HG03432 (cell line): ENCODE measurements around the gene SDCCAG8.

Source experiments
- ATAC-seq: cut with Tn5 transposase; IDR thresholded peaks from one replicate; pipeline ENCODE4 v1.9.1; 2021; ENCODE audit warnings: mild to moderate bottlenecking, moderate library complexity; ENCODE audit not compliant: unreplicated experiment

Gene SDCCAG8

DNA sequence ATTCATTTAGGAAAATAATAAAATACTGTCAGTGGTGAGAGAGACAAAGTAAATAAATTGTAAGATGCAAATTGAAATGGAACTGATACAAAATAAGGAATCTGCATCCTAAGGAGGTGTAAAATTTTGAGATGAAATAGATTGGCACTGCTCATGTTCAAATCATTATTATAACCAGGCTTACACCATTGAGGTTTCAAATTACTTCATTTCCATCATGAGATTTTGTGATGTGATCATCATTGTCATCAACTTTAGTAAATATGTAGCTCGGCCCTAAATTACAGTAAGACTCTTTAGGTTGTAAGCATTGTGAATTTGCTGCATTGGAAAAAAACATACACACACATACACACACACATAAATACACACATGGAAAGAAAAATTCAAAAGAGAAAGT is 123.4 kb downstream of the SDCCAG8 start:
- ATAC-seq, result no peak

DNA sequence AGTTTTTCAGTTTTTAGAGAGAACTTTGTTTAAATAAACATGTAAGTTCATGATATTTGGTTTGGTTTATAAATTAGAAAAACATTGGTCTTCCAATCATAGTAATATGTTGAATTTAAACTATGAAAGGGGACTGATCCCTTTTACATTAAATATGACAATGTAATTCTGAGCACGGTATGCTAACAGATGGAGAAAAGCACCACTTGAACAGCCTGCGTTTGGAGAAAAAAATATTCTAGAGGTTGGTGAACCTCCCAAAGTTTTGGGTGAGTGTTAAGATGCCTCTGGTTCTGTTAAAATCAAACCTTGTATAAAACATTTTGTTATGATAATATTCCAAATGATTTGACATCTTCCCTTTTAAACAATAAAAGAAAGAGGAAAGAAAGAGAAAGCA is 123.9 kb downstream of the SDCCAG8 start:
- ATAC-seq, result no peak

DNA sequence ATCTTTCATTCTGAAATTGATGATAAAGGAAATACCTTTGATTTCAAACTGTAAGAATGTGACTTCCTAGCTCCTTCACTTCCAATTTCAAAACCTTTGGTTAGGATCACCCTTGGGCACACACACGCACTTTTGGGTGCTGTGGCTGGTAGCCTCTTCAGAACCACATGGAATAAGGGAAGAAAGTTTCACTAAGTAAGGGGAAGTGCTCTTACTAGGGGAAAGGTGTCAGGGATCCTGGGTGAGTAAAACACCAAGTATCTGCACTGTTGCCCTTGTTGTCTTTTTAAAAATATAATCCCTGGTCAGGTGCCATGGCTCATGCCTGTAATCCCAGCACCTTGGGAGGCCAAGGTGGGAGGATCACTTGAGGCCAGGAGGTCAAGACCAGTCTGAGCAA is 132.4 kb downstream of the SDCCAG8 start:
- no peak for ATAC-seq

DNA sequence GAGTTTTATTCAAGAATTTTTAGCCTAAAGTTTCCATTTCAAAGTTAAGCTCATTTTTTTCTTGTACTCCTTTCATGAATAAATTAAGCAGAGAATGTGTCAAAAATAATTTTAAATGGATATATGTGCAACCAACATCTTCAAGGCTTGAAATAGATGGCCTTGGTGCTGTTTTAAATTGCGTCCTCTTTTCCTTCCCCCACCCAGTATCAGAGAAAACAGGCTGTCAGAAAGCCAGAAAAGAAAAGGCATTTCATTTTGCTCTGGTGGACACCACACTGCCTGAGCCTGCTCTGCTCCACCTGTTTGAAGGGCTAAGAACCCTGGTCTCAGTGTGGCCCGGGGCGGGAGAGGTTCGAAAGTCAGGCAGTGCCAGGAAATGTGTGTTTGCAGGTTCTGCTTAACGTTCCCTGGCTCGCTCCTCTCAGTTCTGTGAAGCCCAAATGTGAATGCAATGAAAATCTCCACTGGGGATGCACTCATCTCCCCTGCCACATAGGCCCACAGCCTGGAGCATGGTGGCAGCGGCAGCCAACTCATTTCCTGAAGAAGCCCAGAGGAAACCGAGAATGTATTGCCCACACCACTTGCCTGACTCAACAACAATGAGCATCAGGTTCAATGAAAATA is 134.4 kb downstream of the SDCCAG8 start:
- ATAC-seq, result no peak

DNA sequence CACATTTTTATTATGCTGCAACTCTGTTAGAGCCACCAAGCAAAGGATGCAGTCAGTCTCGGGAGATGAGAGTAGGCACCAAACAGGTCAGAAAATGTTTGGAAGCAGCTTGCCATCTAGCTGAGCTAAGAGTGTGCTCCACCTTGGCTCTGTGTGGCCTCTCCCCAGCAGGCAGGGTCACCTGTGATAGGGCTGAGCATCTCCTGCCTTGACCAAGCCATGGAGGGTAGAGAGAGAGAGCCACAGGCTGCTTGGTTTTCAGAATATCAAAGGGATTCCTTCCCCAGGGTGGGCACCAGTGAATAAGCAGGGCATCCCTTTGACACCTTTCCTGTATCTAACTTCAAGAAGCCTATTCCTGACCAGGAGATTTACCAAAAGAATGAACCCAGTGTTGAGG is 135.5 kb downstream of the SDCCAG8 start:
- ATAC-seq, result no peak

DNA sequence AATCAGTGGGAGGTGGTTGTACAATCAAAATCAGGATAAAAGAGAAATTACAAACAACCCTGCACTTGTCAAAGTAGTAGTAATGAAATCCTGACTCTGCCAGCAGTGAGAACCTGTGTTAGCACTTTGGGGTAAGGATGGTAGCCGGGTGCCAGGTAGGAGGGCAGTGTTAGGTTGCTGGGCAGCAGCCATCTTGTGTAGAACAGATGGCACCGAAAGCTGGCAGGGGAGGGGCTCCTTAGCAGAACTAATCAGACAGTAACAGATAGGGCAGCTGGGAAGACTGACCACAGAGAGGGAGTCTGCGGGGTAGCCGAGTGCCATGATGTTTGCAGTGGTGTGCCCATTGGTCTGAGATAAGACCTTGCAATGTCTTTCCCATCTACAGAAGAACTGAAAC is 137.3 kb downstream of the SDCCAG8 start:
- ATAC-seq, result no peak

DNA sequence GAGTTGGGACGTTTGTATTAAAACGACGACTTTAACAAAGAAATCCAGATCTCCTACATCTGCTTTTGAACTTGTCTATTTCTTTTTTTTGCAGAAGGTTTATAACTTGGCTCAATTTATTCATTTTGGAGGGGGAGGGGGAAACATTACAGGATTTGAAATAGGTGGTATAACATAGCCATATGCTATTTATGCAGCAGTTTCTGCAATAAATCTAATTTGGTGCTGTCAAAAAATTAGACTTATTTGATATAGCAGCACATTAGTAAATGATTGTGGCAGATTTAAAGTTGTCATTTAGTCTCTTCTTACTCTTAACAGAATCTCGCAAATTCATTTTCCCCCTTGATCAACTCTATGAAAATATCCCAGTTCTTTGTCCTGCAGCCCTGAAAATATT is 138.2 kb downstream of the SDCCAG8 start:
- ATAC-seq, result no peak

DNA sequence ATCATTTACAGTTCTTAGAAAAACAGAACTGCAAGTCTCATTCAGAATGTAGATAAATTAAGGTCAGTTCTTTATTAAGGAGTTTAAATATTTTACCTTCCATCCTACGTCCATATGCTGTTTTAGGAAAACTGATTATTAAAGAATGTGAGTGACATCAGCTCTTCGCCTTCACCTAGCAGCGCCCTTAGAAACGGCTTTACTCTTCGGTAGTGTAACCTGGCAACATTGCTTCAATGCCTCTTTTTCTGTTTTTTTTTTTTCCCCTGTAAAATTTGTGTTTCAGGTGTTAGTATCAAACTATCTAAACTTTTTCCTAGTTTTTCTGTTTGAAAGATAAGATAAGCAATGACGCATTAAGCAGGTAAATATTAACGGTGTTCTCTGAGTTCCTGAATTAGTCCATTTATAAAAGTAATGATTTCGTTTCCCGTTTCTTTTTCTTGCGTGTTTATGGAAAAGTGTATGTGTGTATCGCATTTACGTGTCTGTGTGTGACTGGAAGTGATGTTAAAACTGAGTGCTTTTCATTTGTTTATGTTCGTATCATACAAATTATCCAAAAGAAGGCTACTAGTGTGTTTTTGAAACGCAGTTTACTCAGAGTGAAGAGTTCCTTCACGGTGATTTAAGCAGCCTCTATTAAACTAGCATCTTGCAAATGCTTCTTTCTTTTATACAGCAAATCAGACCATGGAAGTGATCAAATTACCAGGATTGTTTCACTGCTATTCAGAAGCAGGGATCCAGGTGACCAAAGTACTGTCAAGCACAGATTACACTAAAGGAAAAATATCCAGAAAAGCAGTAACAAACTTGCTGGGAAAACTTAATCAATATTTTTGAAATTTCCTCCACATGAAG is 139.0 kb downstream of the SDCCAG8 start:
- ATAC-seq, result no peak

DNA sequence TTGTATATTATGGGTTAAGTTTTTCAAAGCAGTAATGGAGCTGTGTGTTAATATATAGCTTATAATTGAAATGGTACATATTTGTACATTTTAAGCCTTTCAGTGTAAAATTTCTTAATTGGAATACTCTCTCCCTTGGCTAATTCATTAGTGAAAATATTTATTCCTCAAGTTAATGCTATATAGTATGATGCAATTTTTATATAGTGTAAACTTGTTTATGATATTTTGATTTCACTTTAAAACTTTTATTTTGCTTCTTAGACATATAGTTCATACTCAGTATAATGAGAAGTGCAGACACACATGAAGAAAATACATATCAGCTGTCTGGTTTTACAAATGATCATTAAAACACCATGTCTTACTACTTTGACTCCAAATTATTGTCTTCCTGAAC is 140.6 kb downstream of the SDCCAG8 start:
- ATAC-seq, result no peak

DNA sequence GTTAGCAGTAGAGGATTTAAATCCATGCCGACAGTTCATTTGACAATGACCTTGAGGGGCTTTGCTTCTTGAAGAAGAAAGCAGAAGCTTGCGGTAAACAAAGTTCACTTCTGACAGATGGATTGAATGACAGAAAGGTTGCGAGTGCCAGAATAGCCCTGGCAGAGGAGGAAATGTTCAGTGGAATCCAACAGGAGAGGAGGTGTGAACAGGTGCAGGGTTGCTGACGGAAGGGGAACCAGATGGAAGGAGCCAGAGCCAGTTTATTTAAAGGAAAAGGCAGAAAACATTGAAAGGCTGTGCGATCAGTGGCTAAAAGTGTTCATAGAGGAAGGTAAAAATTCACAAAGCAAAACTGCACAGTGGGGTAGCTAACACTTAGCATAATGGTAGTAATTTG is 141.0 kb downstream of the SDCCAG8 start:
- ATAC-seq, result no peak

DNA sequence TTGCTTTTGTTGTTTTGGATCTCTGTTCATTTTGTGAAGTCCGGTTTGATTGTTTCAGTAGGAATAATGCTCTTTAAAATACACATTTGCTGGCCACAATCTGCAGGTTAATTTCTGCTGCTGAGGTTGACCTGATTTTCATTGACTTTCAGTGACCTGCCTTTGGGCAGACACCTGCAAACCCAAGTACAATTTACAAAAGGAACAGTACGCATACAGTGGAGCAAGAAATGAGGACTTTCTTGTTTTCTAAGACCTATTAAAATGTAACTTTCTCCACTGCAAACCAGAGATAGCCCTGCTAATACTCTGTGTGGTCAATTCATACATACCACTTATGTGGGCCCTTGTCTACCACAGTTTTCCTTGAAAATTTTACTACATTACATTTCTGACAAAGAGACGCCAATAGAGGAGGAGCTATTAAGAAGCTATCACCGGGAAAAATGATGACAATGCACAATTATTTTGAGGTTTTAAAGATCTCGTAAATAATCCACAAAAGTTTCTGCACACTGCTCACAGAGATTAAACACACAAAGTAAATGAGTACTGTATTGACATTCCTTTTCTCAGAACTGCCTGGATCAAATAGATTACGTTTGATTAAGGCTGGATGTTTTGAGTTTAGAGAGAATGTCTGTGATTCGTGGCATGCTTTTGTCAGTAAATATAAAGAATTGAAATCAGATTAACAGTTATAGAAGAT is 141.9 kb downstream of the SDCCAG8 start:
- ATAC-seq, result no peak

DNA sequence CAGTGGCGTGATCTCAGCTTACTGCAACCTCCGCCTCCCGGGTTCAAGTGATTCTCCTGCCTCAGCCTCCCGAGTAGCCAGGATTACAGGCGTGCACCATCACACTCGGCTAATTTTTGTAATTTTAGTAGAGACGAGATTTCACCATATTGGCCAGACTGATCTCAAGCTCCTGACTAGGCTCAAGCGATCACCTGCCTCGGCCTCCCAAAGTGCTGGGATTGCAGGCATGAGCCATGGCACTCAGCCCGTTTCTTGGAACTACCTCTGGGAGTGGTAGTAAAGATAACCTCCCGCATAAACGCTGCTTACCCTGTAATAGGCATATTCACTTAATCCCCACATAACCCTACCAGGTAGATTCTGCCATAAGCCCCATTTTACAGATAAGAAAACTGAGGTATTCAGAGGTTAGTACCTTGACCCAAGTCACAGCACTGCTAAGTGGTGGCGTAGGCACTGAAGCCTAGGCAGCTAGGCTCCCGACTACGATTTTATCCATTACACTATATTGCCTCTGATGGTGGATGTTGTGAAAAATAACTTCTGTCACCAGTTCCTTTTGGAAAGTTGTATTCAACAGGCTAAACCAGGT is 143.8 kb downstream of the SDCCAG8 start:
- no peak for ATAC-seq

DNA sequence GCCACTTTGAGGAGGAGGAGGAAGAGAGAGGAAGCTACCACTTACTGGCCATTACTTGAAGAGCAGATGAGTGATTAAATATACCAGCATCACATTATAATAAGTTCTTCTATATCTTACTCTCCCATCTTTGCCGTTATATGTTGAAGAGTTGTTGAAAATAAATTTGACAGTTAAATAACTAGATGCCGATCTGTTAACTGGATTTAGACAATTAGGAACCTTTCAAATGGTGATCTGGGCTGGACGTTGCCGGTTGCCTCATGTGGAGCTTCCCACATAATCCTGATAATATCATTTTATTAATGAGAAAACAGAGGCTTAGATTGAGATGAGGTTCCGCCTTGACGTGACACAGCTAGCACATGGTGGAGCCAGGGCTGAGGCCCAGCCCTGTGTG is 147.0 kb downstream of the SDCCAG8 start:
- ATAC-seq, result no peak

DNA sequence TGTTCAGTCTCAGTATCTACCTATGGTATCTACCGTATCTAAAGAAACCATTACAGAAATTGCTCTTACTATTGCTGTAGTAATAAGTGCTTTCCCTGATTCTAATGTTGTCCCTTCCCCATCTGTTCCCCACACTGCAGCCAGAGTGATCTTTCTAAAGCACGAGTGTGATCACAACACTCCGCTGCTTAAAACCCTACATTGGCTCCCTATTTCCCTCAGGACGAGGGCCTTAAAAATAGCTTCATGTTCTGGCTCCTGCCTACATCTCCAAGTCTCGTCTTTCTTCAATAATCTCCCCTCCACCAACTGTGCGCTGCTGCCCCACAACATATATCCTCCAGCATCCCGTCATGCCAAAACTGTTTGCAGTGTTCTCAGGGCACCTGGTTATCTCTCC is 150.6 kb downstream of the SDCCAG8 start:
- ATAC-seq, result no peak

DNA sequence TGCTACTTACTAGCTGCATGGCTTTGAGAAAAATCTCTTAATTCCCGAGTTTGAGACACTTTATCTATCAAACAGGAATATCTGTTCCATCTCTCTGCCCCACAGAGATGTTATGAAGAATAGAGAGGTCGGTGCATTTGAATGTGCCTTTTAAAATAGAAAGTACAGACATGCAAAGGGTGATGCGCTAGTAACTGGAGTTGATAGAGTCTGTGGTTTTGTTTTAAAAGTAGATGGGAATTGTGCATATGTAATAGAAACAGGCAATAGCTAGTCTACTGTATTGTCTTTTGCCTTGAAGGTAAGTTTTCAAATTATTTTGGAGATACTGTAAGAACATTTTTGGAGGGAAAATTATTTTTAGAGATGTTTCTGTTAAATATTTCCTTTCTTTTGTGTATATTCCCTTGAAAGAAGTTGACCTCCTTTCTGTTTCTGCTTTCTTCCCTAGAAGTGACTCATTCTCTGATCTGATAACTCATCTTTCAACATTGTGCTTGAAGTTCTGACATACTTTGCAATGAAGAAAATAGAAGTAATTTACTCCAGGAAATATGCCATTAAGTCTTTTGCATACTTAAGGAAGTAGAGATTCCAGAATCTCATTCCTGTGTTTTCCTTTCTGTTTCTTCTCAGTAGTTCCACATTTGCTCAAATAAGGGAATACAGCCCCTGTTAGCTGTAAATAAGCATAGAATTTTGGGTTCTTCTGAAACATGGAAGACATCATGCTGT is 151.6 kb downstream of the SDCCAG8 start:
- peak; percentile 55 for ATAC-seq

DNA sequence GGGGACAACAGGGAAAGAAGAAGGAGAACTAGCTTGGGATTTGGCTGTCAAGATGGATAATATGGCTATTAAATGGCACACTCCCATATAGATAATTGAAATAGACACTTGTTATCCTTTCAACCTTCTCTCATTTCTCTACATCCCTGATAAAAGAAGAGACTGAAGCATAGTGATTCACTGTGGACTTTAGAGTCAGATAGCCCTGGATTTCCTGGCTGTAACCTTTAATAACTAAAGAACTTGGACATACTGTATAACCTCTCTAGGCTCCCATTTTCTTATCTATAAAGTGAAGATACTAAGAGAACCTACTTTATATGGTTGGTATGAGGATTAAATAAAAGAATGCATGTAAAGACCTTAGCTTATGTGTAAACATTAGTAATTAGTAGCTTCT is 152.6 kb downstream of the SDCCAG8 start:
- no peak for ATAC-seq

DNA sequence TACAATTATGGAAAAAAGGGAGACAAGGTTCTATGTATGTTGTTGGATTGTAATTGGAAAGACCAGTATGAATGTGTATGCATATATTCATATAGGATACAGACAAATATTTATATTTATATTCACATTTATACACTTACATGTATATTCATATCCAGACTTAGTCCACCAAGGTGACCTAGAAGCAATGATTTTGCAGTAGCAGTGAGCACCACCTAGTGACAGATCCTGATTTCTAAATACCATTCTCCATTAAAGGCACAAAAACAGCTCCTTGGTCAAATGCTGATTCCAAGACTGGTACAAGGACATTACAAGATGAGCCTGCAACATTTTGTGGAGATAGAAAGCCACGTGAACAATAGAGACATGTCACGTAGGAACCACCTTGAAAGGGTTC is 153.4 kb downstream of the SDCCAG8 start:
- ATAC-seq, result no peak

DNA sequence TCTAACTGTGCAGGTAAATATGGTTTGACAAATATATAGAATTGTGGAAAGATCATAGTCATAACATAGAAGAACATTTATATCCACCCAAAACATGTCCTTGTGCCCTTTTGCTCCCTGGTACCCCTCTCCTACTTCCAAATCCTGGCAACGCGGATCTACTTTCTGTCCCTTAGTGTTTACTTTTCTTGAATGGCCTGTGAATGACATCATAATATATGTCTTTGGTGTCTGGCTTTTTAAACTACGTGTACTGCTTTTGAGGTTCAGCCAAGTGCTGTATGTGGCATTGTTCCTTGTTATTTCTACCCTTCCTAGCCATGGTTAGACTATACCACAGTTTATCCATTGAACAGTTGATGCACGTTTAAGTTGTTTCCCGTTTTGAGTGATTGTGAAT is 155.6 kb downstream of the SDCCAG8 start:
- no peak for ATAC-seq

DNA sequence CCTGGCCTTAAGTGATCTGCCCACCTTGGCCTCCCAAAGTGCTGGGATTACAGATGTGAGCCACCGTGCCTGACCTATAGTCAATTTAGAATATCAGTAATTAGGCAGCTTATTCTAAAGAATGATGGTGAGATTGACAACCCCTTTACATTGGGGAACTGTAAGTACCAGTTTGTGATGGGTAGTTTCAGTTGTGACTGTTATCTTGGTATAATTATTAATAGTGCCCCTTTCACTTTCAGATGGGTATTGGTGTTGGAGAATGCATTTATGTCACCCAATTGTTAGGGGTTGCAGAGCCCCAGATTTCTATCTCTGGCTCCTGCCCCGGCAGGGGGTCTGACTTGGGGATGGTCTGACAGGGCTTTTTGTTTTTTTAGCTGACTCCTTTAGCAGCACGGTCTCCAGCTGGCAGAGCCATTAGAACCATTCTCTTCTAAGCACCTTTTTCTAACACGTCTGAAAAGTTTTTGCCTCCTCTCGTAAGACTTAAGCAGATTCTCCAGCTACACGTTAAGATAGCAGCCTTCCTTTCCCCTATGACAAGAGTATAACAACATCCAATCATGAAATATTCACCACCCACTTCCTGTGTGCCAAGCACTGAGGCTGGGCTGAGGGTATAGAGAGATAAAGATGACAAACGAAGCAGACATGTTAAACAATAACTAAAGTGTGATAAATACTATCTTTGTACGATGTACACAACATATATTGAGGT is 157.8 kb downstream of the SDCCAG8 start:
- peak; percentile 73 for ATAC-seq

DNA sequence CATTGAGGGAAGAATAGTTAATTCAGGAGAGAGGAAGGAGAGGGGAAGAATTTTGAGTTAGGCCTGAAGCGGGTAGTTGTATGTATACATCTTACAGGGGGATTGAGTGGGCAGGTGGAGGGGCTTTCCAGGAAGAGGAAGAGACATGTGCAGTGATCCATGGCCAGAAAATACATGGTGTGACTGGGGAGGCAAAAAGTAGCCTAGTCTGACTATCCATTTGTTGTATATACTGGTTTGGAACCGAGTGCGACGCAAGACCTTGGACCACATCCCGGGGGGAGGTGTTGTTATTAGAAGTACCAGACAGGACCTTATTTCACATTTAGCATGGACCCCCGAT is 158.3 kb downstream of the SDCCAG8 start:
- ATAC-seq, result no peak
